ENCODE data around the gene KLHL36.

KLHL36 gene

DNA sequence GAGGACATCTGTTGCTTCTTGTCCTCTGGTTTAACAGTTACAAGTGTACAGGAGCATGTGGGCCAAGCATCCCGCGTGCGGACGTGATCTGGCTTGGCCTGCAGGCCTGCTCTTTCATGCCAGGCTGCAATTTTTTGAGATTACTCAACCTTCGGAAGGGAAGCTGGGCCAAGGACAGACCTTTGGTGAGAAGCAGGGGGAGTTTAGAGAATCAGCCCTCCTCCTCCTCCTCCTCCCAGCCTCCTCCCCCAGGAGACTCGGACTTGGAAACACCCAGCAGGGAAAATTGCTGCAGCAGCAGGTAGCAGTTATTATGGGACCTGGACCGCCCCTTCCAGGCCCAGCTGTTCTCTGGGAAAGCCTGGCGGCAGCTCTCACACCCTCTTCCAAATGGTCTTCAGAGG lies 5.1 kb upstream of the KLHL36 start:
- TF ChIP-seq ISL1 (CRISPR knock-in tag; IDR thresholded peaks at IDR 0.05) (0 out of 2 replicates have a peak, but pooled peaks have one; percentile 35), ZFP3 (CRISPR knock-in tag; IDR thresholded peaks at IDR 0.05) (no peak), SNAI2 (CRISPR knock-in tag; IDR thresholded peaks at IDR 0.05) (peak; percentile 55; the same call in 1 of the 2 replicates)
- peak; percentile 83 for ATAC-seq

DNA sequence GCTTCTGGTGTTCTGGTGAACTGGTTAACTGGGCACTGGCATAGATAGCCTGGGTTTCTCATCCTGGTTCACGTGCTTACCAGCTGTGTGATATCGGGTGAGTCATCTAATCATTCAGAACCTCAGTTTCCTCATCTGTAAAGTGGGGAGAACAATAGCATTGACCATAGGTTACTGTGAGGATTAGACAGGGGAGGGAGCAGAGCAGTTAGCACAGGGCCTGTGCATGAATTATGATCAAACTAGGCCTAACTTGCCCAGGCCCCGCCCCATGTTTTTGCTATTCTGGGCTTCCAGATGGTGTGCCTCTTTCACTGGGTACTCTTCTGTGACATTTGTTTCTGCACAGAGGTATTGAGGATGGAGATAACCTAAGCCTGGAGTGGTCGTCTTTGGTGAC lies 4.6 kb upstream of the KLHL36 start:
- ATAC-seq = peak; percentile 12
- TF ChIP-seq, protein P1, sequence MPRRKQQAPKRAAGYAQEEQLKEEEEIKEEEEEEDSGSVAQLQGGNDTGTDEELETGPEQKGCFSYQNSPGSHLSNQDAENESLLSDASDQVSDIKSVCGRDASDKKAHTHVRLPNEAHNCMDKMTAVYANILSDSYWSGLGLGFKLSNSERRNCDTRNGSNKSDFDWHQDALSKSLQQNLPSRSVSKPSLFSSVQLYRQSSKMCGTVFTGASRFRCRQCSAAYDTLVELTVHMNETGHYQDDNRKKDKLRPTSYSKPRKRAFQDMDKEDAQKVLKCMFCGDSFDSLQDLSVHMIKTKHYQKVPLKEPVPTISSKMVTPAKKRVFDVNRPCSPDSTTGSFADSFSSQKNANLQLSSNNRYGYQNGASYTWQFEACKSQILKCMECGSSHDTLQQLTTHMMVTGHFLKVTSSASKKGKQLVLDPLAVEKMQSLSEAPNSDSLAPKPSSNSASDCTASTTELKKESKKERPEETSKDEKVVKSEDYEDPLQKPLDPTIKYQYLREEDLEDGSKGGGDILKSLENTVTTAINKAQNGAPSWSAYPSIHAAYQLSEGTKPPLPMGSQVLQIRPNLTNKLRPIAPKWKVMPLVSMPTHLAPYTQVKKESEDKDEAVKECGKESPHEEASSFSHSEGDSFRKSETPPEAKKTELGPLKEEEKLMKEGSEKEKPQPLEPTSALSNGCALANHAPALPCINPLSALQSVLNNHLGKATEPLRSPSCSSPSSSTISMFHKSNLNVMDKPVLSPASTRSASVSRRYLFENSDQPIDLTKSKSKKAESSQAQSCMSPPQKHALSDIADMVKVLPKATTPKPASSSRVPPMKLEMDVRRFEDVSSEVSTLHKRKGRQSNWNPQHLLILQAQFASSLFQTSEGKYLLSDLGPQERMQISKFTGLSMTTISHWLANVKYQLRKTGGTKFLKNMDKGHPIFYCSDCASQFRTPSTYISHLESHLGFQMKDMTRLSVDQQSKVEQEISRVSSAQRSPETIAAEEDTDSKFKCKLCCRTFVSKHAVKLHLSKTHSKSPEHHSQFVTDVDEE (CRISPR knock-in tag; IDR thresholded peaks at IDR 0.05) = no peak
- TF ChIP-seq, protein P2, sequence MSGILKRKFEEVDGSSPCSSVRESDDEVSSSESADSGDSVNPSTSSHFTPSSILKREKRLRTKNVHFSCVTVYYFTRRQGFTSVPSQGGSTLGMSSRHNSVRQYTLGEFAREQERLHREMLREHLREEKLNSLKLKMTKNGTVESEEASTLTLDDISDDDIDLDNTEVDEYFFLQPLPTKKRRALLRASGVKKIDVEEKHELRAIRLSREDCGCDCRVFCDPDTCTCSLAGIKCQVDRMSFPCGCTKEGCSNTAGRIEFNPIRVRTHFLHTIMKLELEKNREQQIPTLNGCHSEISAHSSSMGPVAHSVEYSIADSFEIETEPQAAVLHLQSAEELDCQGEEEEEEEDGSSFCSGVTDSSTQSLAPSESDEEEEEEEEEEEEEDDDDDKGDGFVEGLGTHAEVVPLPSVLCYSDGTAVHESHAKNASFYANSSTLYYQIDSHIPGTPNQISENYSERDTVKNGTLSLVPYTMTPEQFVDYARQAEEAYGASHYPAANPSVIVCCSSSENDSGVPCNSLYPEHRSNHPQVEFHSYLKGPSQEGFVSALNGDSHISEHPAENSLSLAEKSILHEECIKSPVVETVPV (CRISPR knock-in tag; IDR thresholded peaks at IDR 0.05) = no peak
- no peak for TF ChIP-seq ZNF565 (CRISPR knock-in tag; conservative IDR thresholded peaks at IDR 0.05; ENCODE audit: low read depth)
- no peak for TF ChIP-seq PPARA (CRISPR knock-in tag; IDR thresholded peaks at IDR 0.05; ENCODE audit: borderline replicate concordance)
- TF ChIP-seq ESRRG (CRISPR knock-in tag; IDR thresholded peaks at IDR 0.05) = no peak
- TF ChIP-seq, protein P3, sequence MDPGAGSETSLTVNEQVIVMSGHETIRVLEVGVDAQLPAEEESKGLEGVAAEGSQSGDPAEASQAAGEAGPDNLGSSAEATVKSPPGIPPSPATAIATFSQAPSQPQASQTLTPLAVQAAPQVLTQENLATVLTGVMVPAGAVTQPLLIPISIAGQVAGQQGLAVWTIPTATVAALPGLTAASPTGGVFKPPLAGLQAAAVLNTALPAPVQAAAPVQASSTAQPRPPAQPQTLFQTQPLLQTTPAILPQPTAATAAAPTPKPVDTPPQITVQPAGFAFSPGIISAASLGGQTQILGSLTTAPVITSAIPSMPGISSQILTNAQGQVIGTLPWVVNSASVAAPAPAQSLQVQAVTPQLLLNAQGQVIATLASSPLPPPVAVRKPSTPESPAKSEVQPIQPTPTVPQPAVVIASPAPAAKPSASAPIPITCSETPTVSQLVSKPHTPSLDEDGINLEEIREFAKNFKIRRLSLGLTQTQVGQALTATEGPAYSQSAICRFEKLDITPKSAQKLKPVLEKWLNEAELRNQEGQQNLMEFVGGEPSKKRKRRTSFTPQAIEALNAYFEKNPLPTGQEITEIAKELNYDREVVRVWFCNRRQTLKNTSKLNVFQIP (CRISPR knock-in tag; IDR thresholded peaks at IDR 0.05; ENCODE audit: borderline replicate concordance, low read depth) = no peak
- no peak for TF ChIP-seq OSR1 (CRISPR knock-in tag; IDR thresholded peaks at IDR 0.05)
- no peak for TF ChIP-seq ZNF8 (CRISPR knock-in tag; IDR thresholded peaks at IDR 0.05)

DNA sequence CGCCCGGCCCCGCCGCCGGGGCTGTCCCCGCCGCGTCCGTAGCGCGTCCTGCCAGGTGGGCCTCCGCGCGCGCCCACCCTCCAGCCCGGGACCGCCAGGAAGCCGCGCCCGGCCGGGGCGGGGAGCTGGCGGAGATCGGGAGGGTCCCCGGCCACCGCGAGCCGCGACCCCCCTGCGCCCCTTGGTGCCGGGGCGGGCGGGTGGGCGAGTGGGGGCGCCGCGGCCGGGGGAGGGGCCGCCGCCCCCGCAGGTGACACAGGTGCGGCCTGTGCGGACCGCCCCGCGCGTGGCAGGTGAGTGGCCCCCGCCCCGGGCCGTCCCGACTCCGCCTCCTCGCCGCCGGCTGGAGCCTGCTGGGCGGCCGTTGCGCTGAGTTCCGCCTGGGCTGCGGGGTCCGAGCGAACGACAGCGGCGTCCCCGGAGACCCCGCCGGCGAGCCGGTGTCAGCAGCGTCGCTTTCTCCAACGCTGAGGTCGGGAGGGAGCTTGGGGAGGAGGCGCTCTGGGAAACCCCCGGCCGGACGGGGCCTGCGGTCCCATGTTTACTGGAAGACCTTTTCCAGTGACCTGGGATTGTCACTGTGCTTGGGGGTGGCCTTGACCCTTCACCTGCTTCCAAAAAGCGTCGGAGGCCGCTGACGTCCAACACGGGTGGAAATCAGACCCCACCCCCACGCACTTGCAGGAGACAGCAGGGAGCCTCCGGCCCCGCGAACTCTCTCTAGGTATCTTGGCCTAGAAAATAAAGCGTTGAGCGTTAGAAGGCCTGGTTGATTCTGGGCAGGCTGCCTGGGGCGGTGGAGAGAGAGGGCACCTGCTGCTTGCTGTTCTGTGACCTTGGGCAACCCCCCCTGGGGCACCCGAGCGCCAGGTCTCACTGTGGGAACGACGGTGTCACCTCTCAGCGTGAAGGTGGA lies 542 bp downstream of the KLHL36 start:
- ATAC-seq = no peak
- TF ChIP-seq ZFP3 (CRISPR knock-in tag; IDR thresholded peaks at IDR 0.05) (no peak), GLIS3 (CRISPR knock-in tag; IDR thresholded peaks at IDR 0.05) (no peak), CSDC2 (CRISPR knock-in tag; IDR thresholded peaks at IDR 0.05) (no peak), ESRRG (CRISPR knock-in tag; IDR thresholded peaks at IDR 0.05) (no peak), TCF4 (CRISPR knock-in tag; IDR thresholded peaks at IDR 0.05; ENCODE audit: borderline replicate concordance) (no peak), ZFP30 (CRISPR knock-in tag; IDR thresholded peaks at IDR 0.05) (no peak)
- TF ChIP-seq, protein P4, sequence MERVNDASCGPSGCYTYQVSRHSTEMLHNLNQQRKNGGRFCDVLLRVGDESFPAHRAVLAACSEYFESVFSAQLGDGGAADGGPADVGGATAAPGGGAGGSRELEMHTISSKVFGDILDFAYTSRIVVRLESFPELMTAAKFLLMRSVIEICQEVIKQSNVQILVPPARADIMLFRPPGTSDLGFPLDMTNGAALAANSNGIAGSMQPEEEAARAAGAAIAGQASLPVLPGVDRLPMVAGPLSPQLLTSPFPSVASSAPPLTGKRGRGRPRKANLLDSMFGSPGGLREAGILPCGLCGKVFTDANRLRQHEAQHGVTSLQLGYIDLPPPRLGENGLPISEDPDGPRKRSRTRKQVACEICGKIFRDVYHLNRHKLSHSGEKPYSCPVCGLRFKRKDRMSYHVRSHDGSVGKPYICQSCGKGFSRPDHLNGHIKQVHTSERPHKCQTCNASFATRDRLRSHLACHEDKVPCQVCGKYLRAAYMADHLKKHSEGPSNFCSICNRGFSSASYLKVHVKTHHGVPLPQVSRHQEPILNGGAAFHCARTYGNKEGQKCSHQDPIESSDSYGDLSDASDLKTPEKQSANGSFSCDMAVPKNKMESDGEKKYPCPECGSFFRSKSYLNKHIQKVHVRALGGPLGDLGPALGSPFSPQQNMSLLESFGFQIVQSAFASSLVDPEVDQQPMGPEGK (CRISPR knock-in tag; IDR thresholded peaks at IDR 0.05; ENCODE audit: borderline replicate concordance) = no peak

DNA sequence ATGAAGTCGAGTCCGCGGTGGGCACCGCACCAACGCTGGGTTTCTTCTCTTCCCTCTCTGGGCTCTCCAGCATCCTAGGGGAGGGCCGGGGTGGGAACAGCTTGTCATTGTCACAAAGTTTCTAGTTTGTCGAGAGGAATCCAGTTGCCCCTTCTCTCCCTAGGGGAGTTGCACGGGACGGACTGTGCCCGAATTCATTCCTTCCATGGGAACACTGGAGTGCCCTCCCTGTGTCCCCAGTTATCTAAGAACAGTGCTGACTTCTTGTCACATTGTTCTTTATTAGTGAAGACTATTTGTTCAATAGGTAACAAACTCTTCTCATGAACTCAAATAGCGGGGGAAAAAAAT lies 1.2 kb downstream of the KLHL36 start:
- TF ChIP-seq ARNTL (CRISPR knock-in tag; IDR thresholded peaks at IDR 0.05; ENCODE audit: borderline replicate concordance, low read depth) = no peak
- no peak for TF ChIP-seq ZNF565 (CRISPR knock-in tag; conservative IDR thresholded peaks at IDR 0.05; ENCODE audit: low read depth)
- no peak for TF ChIP-seq TCF4 (CRISPR knock-in tag; IDR thresholded peaks at IDR 0.05; ENCODE audit: borderline replicate concordance)
- no peak for TF ChIP-seq ZFP30 (CRISPR knock-in tag; IDR thresholded peaks at IDR 0.05)
- no peak for TF ChIP-seq ISL1 (CRISPR knock-in tag; IDR thresholded peaks at IDR 0.05)
- ATAC-seq = no peak

All from SK-N-SH treated with all-trans-retinoic acid at 6 μM for 48 hours (cell line).